Lung (tissue), 12 donors: ENCODE results near the gene WDR19. TPM values are rescaled to one million over a fixed set of nuclear protein-coding genes. Genes with fewer than 3 reads are reported as not detected.
"Not testable (repeated sequence)": the region's sequence is repeated elsewhere in the genome, so short reads cannot be mapped to it uniquely, and the experiment has no call there.

Source experiments
- ATAC-seq: fragments of 200-7000 bp; cut with Tn5 transposase; one replicate; pipeline ENCODE4 v1.9.1; 2020; ENCODE audit warnings: moderate number of reproducible peaks; ENCODE audit not compliant: insufficient read depth, low FRiP score
- DNase-seq, 3 donors: peaks; one replicate each; pipeline ENCODE4 v3.0.0-alpha.2; 2013 to 2017
- H3K27ac ChIP-seq, 2 donors: one replicate each; pipeline ENCODE4 v1.5.1; 2013; ENCODE audit warnings: mild to moderate bottlenecking in 2 of 2, moderate library complexity in 2 of 2, control low read depth in 1 of 2, inconsistent platforms in 1 of 2, low read depth in 1 of 2, low read length in 1 of 2
- H3K27me3 ChIP-seq, 3 donors: one replicate each; pipeline ENCODE4 v1.5.1; 2013; ENCODE audit warnings: low read length in 2 of 3; ENCODE audit not compliant: control insufficient read depth in 3 of 3, insufficient read depth in 3 of 3
- H3K36me3 ChIP-seq, 4 donors: one replicate each; pipeline ENCODE4 v1.5.1; 2013; ENCODE audit warnings: low read length in 4 of 4, mild to moderate bottlenecking in 1 of 4, moderate library complexity in 1 of 4; ENCODE audit not compliant: control insufficient read depth in 4 of 4, insufficient read depth in 4 of 4
- H3K4me1 ChIP-seq, 5 donors: one replicate each; pipeline ENCODE4 v1.5.1; 2013; ENCODE audit warnings: low read length in 5 of 5, mild to moderate bottlenecking in 2 of 5, moderate library complexity in 1 of 5; ENCODE audit not compliant: control insufficient read depth in 5 of 5, insufficient read depth in 5 of 5
- H3K4me3 ChIP-seq: one replicate; pipeline ENCODE4 v1.5.1; 2013; ENCODE audit warnings: mild to moderate bottlenecking, control low read depth, moderate library complexity
- H3K9ac ChIP-seq, 2 donors: one replicate each; pipeline ENCODE4 v1.5.1; 2013; ENCODE audit warnings: low read length in 2 of 2, control low read depth in 1 of 2; ENCODE audit not compliant: insufficient read depth in 1 of 2
- H3K9me3 ChIP-seq, 4 donors: one replicate each; pipeline ENCODE4 v1.5.1; 2013; ENCODE audit warnings: low read length in 3 of 4, mild to moderate bottlenecking in 1 of 4, moderate library complexity in 1 of 4; ENCODE audit not compliant: control insufficient read depth in 4 of 4, insufficient read depth in 3 of 4
- WGBS, 2 donors: extraction: QIAGEN DNeasy Blood & Tissue Kit; methylation state at CpG; one replicate each; pipeline ENCODE4 v1.1.7; 2013; 5-methylcytosine and 5-hydroxymethylcytosine counted together
- polyA plus RNA-seq, 2 donors: library from polyadenylated mRNA; stranded (reverse); fragments of 200-250 nt; gene quantifications; one replicate each; pipeline ENCODE4 v1.2.1, GENCODE V29; 2013
- total RNA-seq, 2 donors: library from RNA; depleted of rRNA in 1 of 2; stranded (reverse); fragments of >200 nt in 1 of 2; gene quantifications; one replicate each; pipeline ENCODE4 v1.2.1, GENCODE V29; 2014 to 2021
- TF ChIP-seq, protein P1 (sequence below): IDR thresholded peaks from 2 replicates; pipeline ENCODE4 v1.5.1; 2012; ENCODE audit warnings: mild to moderate bottlenecking; ENCODE audit errors: control extremely low read depth, extremely low read depth
- donor health status: control.
- donor health status: control.
- donor health status: Bipolar disorder and iron deficiency.
- donor health status: healthy.
- donor health status: DM: yes; HTN: yes; CAD: no.

Gene WDR19
- total and polyA plus RNA-seq, 4 donors = 14.4 to 75.4 (median 40.5) TPM

DNA sequence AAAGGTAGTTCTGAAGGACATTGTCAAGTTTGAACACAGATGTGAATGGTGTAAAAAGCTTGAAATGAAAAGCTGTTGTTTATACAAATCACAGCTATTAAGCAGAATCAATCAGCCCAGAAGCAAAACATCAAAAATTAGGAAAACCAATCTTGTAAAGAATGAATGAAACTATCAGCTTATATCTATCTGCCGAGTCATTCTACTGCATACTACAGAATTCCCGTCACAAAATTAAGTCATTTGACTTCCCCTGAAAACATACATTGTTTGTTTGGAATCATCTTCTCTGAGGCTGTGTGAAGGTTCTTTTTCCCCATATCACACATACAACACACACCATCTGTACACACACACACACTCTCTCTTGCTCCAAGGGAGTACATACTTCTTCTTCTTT, 103.5 kb downstream of the WDR19 start:
- no peak overlapping the region for H3K9ac ChIP-seq
- 90 to 94% methylated on average over 2 of the region's 2 CpGs for WGBS, 2 donors
- ATAC-seq (no peak), DNase-seq (no peak)
- H3K27me3 ChIP-seq = no peaks in the 10 kb centered on the region
- no peaks in the 10 kb centered on the region for H3K4me1 ChIP-seq
- H3K4me3 ChIP-seq = no peak overlapping the region
- peak overlapping the region in 1 of 2 donors; percentile 33 for H3K27ac ChIP-seq
- H3K36me3 ChIP-seq = peaks cover 22 to 39% (median 31%) of the 10 kb centered on the region in 4 donors
- TF ChIP-seq, protein P1, sequence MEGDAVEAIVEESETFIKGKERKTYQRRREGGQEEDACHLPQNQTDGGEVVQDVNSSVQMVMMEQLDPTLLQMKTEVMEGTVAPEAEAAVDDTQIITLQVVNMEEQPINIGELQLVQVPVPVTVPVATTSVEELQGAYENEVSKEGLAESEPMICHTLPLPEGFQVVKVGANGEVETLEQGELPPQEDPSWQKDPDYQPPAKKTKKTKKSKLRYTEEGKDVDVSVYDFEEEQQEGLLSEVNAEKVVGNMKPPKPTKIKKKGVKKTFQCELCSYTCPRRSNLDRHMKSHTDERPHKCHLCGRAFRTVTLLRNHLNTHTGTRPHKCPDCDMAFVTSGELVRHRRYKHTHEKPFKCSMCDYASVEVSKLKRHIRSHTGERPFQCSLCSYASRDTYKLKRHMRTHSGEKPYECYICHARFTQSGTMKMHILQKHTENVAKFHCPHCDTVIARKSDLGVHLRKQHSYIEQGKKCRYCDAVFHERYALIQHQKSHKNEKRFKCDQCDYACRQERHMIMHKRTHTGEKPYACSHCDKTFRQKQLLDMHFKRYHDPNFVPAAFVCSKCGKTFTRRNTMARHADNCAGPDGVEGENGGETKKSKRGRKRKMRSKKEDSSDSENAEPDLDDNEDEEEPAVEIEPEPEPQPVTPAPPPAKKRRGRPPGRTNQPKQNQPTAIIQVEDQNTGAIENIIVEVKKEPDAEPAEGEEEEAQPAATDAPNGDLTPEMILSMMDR = no peak
- no peaks in the 10 kb centered on the region for H3K9me3 ChIP-seq

- no peak overlapping the region for H3K9ac ChIP-seq
- peaks cover 22 to 38% (median 30%) of the 10 kb centered on the region in 4 donors for H3K36me3 ChIP-seq
- no peak for ATAC-seq
- no peaks in the 10 kb centered on the region for H3K9me3 ChIP-seq
- H3K27me3 ChIP-seq = no peaks in the 10 kb centered on the region
- WGBS, 2 donors = 98% methylated on average over 2 of the region's 2 CpGs
- peak overlapping the region in 1 of 2 donors; percentile 33 for H3K27ac ChIP-seq
- no peaks in the 10 kb centered on the region for H3K4me1 ChIP-seq
- TF ChIP-seq, protein P1 = no peak
- DNase-seq = no peak
- H3K4me3 ChIP-seq = no peak overlapping the region
These were observed 103.9 kb downstream of the WDR19 start for GRCh38 chr4:39286263-39286662.

GRCh38 chr4:39287223-39287622, 104.9 kb downstream of the WDR19 start:
- Histone ChIP-seq H3K27ac (no peak overlapping the region), H3K36me3 (peaks cover 25 to 37% (median 27%) of the 10 kb centered on the region in 4 donors), H3K4me3 (no peak overlapping the region), H3K27me3 (no peaks in the 10 kb centered on the region), H3K9me3 (no peaks in the 10 kb centered on the region), H3K4me1 (no peaks in the 10 kb centered on the region), H3K9ac (no peak overlapping the region)
- ATAC-seq = no peak
- WGBS, 2 donors = 94 to 97% methylated on average over 4 of the region's 4 CpGs
- DNase-seq = no peak
- TF ChIP-seq, protein P1 = no peak

DNA sequence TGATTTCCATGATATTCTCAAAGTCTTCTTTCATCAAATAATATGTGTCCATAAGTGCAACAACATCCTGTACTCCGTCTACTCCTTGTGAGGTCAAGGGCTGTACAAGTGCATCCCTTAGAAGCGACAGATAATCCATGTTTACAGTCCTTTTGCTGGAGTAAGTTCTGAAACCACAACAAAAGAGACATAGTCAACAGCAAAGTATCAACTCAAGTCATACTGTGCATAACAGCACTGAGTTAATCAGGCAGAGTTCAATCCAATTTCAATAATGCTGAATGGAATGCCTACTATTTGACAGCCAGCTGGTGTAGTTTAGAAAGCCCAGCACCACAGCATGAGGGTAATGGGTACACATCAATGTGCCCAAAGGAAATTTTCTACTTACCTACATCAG, 109.4 kb downstream of the WDR19 start:
- TF ChIP-seq, protein P1 = no peak
- Histone ChIP-seq H3K4me1 (no peaks in the 10 kb centered on the region), H3K9ac (no peak overlapping the region), H3K27ac (no peak overlapping the region), H3K27me3 (no peaks in the 10 kb centered on the region), H3K36me3 (peaks cover 18 to 39% (median 27%) of the 10 kb centered on the region in 4 donors), H3K9me3 (no peaks in the 10 kb centered on the region), H3K4me3 (no peak overlapping the region)
- WGBS, 2 donors = 93 to 100% methylated on average over 2 of the region's 2 CpGs
- ATAC-seq (no peak), DNase-seq (no peak)

- ATAC-seq, H3K9ac ChIP-seq, H3K27me3 ChIP-seq, DNase-seq, H3K4me3 ChIP-seq, H3K9me3 ChIP-seq, H3K27ac ChIP-seq, H3K4me1 ChIP-seq: not testable (repeated sequence)
- H3K36me3 ChIP-seq = peaks cover 13 to 36% (median 24%) of the 10 kb centered on the region in 4 donors
- WGBS, 2 donors = 96 to 97% methylated on average over 5 of the region's 5 CpGs
These were observed 110.1 kb downstream of the WDR19 start for GRCh38 chr4:39292433-39292832.
